RWPE2 (cell line): ENCODE results near the gene MYO1G.

Source experiments
- ATAC-seq: fragments of 200-7000 bp; cut with Tn5 transposase; 3 replicates; pipeline ENCODE4 v1.9.1; 2021; ENCODE audit warnings: low read depth
- DNase-seq: peaks from one replicate; pipeline ENCODE4 v3.0.0-alpha.2; 2020; ENCODE audit warnings: low spot score
- H3K27ac ChIP-seq: fragments of 450-650 bp; 2 replicates; pipeline ENCODE4 v1.5.1; 2017; ENCODE audit warnings: mild to moderate bottlenecking; ENCODE audit not compliant: poor library complexity, severe bottlenecking
- H3K27me3 ChIP-seq: fragments of 250-450 bp; sonication (Bioruptor Pico); 2 replicates; pipeline ENCODE4 v1.5.1; 2021; ENCODE audit warnings: mild to moderate bottlenecking, moderate library complexity; ENCODE audit not compliant: insufficient read depth, poor library complexity, severe bottlenecking
- H3K36me3 ChIP-seq: fragments of 250-450 bp; sonication (Bioruptor Pico); 2 replicates; pipeline ENCODE4 v1.5.1; 2020; ENCODE audit warnings: low read depth, mild to moderate bottlenecking, moderate library complexity
- H3K4me1 ChIP-seq: fragments of 250-450 bp; sonication (Bioruptor Pico); 2 replicates; pipeline ENCODE4 v1.5.1; 2021; ENCODE audit warnings: mild to moderate bottlenecking, moderate library complexity; ENCODE audit not compliant: insufficient read depth, poor library complexity, severe bottlenecking
- H3K4me3 ChIP-seq: fragments of 250-450 bp; sonication (Bioruptor Pico); 2 replicates; pipeline ENCODE4 v1.5.1; 2021; ENCODE audit warnings: mild to moderate bottlenecking, moderate library complexity; ENCODE audit not compliant: severe bottlenecking
- H3K9me3 ChIP-seq: fragments of 250-450 bp; sonication (Bioruptor Pico); 2 replicates; pipeline ENCODE4 v1.5.1; 2021; ENCODE audit warnings: mild to moderate bottlenecking, moderate library complexity; ENCODE audit not compliant: severe bottlenecking
- TF ChIP-seq, protein P1 (sequence below): fragments of 450-650 bp; IDR thresholded peaks from one replicate; pipeline ENCODE4 v1.5.1; 2017; ENCODE audit warnings: mild to moderate bottlenecking, moderate library complexity; ENCODE audit not compliant: poor library complexity, severe bottlenecking

MYO1G gene

DNA sequence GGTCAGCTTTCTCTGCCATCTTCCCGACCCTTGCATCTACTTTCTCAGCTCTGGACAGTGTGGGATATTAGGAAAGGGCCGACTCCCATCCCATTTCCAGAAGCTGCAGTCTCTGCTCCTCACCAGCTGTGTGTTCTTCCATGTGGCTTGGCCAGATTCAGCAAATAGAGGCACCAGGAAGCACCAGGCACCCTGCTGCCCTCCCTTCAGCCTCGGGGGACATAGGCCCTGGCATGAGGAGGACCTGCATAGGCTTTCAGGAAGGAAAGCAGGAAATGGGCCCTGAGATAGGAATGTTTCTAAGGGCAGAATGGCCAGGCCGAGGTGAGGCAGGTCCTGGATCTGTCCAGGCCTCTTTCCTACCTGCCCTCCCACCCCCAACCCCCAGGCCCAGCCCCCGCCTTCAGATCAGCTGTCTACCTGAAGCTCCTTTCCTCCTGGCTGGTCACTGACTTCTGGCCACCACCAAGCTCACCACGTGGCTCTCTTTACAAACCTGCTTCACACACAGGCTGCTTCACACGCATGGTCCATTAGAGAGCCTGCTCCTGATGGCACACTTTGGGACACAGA, 66.0 kb downstream of the MYO1G start:
- Histone ChIP-seq H3K4me1 (no peaks in the 10 kb centered on the region), H3K36me3 (no peaks in the 10 kb centered on the region), H3K4me3 (no peak overlapping the region), H3K9me3 (no peaks in the 10 kb centered on the region), H3K27ac (no peak overlapping the region), H3K27me3 (no peaks in the 10 kb centered on the region)
- peak; percentile 25; the same call in 1 of the 3 replicates for ATAC-seq
- TF ChIP-seq, protein P1, sequence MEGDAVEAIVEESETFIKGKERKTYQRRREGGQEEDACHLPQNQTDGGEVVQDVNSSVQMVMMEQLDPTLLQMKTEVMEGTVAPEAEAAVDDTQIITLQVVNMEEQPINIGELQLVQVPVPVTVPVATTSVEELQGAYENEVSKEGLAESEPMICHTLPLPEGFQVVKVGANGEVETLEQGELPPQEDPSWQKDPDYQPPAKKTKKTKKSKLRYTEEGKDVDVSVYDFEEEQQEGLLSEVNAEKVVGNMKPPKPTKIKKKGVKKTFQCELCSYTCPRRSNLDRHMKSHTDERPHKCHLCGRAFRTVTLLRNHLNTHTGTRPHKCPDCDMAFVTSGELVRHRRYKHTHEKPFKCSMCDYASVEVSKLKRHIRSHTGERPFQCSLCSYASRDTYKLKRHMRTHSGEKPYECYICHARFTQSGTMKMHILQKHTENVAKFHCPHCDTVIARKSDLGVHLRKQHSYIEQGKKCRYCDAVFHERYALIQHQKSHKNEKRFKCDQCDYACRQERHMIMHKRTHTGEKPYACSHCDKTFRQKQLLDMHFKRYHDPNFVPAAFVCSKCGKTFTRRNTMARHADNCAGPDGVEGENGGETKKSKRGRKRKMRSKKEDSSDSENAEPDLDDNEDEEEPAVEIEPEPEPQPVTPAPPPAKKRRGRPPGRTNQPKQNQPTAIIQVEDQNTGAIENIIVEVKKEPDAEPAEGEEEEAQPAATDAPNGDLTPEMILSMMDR, result no peak
- DNase-seq, result no peak
